GM19463 (cell line): ENCODE measurements around the gene LRRC66.

ENCODE experiments used
- ATAC-seq: cut with Tn5 transposase; IDR thresholded peaks from one replicate; pipeline ENCODE4 v1.9.1; 2021; ENCODE audit warnings: mild to moderate bottlenecking, moderate library complexity; ENCODE audit not compliant: unreplicated experiment

The LRRC66 gene

GRCh38 chr4:52019936-52020657 is at the start of gene LRRC66:
Gene LRRC66, minus strand, starts transcription at chr4:52020363. Its CDS starts 2,750 bp downstream, at chr4:52017613.
- ATAC-seq: no peak

GRCh38 chr4:52069571-52069970 is 49.4 kb upstream of the LRRC66 start:
- ATAC-seq: no peak

GRCh38 chr4:52059372-52059771 is 39.2 kb upstream of the LRRC66 start:
- no peak for ATAC-seq

GRCh38 chr4:52058275-52058674 is 38.1 kb upstream of the LRRC66 start:
- ATAC-seq: no peak

GRCh38 chr4:52057196-52057595 is 37.0 kb upstream of the LRRC66 start:
- ATAC-seq: no peak

- ATAC-seq: no peak
Measured at GRCh38 chr4:52054254-52054653, 34.1 kb upstream of the LRRC66 start.

GRCh38 chr4:52052475-52052780 is 32.3 kb upstream of the LRRC66 start:
- peak; percentile 49 for ATAC-seq

- ATAC-seq: peak; percentile 60
Measured at GRCh38 chr4:52051615-52052474, 31.7 kb upstream of the LRRC66 start.

GRCh38 chr4:52051213-52051614 is 31.1 kb upstream of the LRRC66 start, which contains the start of gene SPATA18:
Gene SPATA18, plus strand, starts transcription at chr4:52051304. Its CDS starts 401 bp downstream, at chr4:52051705.
- peak; percentile 51 for ATAC-seq

GRCh38 chr4:52049266-52049665 is 29.1 kb upstream of the LRRC66 start:
- no peak for ATAC-seq

- no peak for ATAC-seq
Measured at GRCh38 chr4:52045028-52045427, 24.9 kb upstream of the LRRC66 start.

- ATAC-seq: peak; percentile 93
Measured at GRCh38 chr4:52038103-52038912, 18.1 kb upstream of the LRRC66 start, which contains the start of gene SGCB. Gene SGCB, minus strand, starts transcription at chr4:52038299. Its CDS starts 40 bp downstream, at chr4:52038259.

GRCh38 chr4:52037689-52038102 is 17.5 kb upstream of the LRRC66 start:
- ATAC-seq: peak; percentile 61

GRCh38 chr4:52036886-52037530 is 16.8 kb upstream of the LRRC66 start:
- ATAC-seq: no peak

GRCh38 chr4:52035190-52035589 is 15.0 kb upstream of the LRRC66 start:
- ATAC-seq: no peak

GRCh38 chr4:52032005-52032404 is 11.8 kb upstream of the LRRC66 start:
- ATAC-seq: no peak

GRCh38 chr4:52028970-52029369 is 8.8 kb upstream of the LRRC66 start:
- ATAC-seq: no peak

GRCh38 chr4:52017814-52018213 is 2.3 kb downstream of the LRRC66 start:
- ATAC-seq: no peak

GRCh38 chr4:52016981-52017380 is 3.2 kb downstream of the LRRC66 start:
- ATAC-seq: no peak

GRCh38 chr4:52015366-52015765 is 4.8 kb downstream of the LRRC66 start:
- ATAC-seq: no peak

GRCh38 chr4:52014903-52015302 is 5.3 kb downstream of the LRRC66 start:
- no peak for ATAC-seq
